ENCODE results near the gene MMP27.

The MMP27 gene

GRCh38 chr11:102685754-102686153, 19.8 kb downstream of the MMP27 start:
- no peak for DNase-seq (ENCODE audit: low read depth)
- no peak for TF ChIP-seq CTCF (conservative IDR thresholded peaks at IDR 0.05; ENCODE audit: low read depth, low read length)
- no peak overlapping the region for H3K4me3 ChIP-seq (ENCODE audit: low read length)

GRCh38 chr11:102685338-102685737, 20.2 kb downstream of the MMP27 start:
- H3K4me3 ChIP-seq (ENCODE audit: low read length): no peak overlapping the region
- no peak for DNase-seq (ENCODE audit: low read depth)
- no peak for TF ChIP-seq CTCF (conservative IDR thresholded peaks at IDR 0.05; ENCODE audit: low read depth, low read length)

- no peak overlapping the region for H3K4me3 ChIP-seq (ENCODE audit: low read length)
- DNase-seq (ENCODE audit: low read depth): no peak
- TF ChIP-seq CTCF (conservative IDR thresholded peaks at IDR 0.05; ENCODE audit: low read depth, low read length): no peak
Measured at GRCh38 chr11:102683277-102683676, 22.3 kb downstream of the MMP27 start.

GRCh38 chr11:102680945-102681344, 24.6 kb downstream of the MMP27 start:
- DNase-seq (ENCODE audit: low read depth): no peak
- no peak overlapping the region for H3K4me3 ChIP-seq (ENCODE audit: low read length)
- TF ChIP-seq CTCF (conservative IDR thresholded peaks at IDR 0.05; ENCODE audit: low read depth, low read length): no peak

GRCh38 chr11:102678022-102678421, 27.5 kb downstream of the MMP27 start:
- no peak for DNase-seq (ENCODE audit: low read depth)
- TF ChIP-seq CTCF (conservative IDR thresholded peaks at IDR 0.05; ENCODE audit: low read depth, low read length): no peak

GRCh38 chr11:102676084-102676483, 29.5 kb downstream of the MMP27 start:
- DNase-seq (ENCODE audit: low read depth): no peak
- no peak overlapping the region for H3K4me3 ChIP-seq (ENCODE audit: low read length)
- no peak for TF ChIP-seq CTCF (conservative IDR thresholded peaks at IDR 0.05; ENCODE audit: low read depth, low read length)

More at GRCh38 chr11:102678022-102678421, 27.5 kb downstream of the MMP27 start:
- H3K4me3 ChIP-seq (ENCODE audit: low read length): no peak overlapping the region

- H3K4me3 ChIP-seq (ENCODE audit: low read length): no peak overlapping the region
- no peak for TF ChIP-seq CTCF (conservative IDR thresholded peaks at IDR 0.05; ENCODE audit: low read depth, low read length)
- DNase-seq (ENCODE audit: low read depth): no peak
Measured at GRCh38 chr11:102669664-102670063, 35.9 kb downstream of the MMP27 start.
